DMS53 (cell line): ENCODE measurements around the gene APOC1.
A peak's percentile ranks its signal among the peaks of the same experiment; 100 is the strongest.
"Not testable (repeated sequence)": the region's sequence is repeated elsewhere in the genome, so short reads cannot be mapped to it uniquely, and the experiment has no call there.

Source experiments
- DNase-seq: peaks from one replicate; lab custom pipeline; 2025; lab: John Stamatoyannopoulos, UW

APOC1 gene

DNA sequence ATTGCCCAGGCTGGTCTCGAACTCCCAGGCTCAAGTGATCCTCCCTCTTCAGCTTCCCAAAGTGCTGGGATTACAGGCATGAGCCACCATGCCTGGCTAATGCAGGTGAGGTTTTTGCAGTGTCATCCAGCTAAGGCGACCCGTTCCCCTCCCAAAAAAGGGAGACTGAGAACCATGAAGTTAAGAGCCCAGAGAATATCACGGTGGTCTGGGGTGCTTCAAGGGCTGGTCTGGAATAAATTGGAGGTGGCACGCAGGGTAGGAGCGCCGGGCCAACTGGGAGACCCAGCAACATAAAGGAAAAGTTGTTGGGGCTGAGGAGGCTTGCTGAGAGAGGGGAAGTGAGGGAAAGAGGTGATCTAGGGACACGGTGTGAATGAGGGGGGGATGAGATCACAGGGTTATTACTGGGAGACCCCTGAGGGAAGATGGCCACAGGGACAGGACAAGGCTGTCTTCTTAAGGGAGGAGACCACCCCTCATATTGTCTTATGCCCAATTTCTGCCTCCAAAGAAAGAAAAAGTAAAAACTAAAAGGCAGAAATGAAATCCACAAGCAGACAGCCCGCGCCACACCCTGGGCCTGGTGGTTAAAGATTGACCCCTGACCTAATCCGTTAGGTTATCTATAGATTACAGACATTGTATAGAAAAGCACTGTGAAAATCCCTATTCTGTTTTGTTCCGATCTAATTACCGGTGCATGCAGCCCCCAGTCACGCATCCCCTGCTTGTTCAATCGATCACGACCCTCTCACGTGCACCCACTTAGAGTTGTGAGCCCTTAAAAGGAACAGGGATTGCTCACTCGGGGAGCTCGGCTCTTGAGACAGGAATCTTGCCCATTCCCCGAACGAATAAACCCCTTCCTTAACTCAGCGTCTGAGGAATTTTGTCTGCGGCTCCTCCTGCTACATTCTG lies 636 bp upstream of the APOC1 start:
- not testable (repeated sequence) for DNase-seq

- peak; percentile 29 for DNase-seq
Observed at GRCh38 chr19:44924243-44924725, 9.9 kb downstream of the APOC1 start.

- DNase-seq, result no peak
Observed at GRCh38 chr19:44925114-44925891, 10.9 kb downstream of the APOC1 start.

DNA sequence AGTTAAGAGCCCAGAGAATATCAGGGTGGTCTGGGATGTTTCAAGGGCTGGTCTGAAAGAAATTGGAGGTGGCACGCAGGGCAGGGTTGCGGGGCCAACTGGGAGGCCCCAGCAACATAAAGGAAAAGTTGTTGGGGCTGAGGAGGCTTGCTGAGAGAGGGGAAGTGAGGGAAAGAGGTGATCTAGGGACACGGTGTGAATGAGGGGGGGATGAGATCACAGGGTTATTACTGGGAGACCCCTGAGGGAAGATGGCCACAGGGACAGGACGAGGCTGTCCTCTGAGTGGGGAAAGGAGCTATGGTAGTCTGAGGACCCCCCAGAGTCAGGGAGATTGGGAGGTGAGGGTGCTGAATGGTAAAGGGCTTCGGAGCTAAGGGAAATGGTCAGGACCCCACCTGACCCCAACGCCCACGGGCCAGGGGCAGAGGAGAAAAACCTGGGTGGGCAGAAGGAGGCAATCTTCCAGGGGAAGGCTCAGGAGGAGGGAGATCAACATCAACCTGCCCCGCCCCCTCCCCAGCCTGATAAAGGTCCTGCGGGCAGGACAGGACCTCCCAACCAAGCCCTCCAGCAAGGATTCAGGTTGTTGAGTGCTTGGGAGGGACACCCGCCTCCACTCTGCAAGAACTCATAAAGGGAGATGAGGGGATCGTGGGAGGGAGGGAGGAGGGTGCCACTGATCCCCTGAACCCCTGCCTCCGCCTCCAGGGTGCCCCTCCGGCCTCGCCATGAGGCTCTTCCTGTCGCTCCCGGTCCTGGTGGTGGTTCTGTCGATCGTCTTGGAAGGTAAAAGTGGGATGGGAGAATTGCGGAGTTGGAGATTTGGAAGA lies 12.1 kb downstream of the APOC1 start:
- not testable (repeated sequence) for DNase-seq

DNA sequence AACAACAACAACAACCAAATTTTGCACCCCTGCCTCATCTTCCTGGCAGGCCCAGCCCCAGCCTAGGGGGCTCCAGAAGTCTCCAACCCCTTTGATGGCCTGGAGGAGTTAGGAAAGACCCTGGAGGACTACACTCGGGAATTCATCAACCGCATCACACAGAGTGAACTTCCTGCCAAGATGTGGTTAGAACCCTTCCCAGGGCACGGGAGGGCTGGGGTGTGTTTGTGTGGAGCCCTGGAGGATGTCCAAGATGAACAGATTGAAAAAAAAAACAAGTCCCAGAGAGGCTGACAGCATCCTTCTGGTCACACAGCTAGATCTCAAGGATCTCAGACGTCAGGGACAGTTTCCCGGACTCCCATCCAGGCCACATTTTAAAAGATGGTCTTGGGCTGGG lies 13.3 kb downstream of the APOC1 start:
- no peak for DNase-seq

DNA sequence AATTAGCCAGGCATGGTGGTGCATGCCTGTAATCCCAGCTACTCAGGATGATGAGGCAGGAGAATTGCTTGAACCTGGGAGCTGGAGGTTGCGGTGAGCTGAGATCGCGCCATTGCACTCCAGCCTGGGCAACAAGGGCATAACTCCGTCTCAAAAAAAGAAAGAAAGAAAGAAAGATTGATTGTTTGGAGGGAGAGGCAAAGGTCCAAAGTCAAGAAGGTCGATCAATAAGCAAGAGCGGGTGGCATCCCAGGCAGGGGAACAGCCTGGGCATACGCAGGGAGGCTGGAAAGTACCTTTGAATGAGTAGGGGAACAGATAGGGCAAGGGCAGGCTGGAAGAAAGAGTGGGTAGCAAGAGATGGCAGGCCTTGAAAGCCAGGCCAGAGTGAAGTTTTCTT lies 15.7 kb downstream of the APOC1 start:
- DNase-seq, result no peak

GRCh38 chr19:44931541-44931940 lies 17.1 kb downstream of the APOC1 start:
- DNase-seq, result no peak

DNA sequence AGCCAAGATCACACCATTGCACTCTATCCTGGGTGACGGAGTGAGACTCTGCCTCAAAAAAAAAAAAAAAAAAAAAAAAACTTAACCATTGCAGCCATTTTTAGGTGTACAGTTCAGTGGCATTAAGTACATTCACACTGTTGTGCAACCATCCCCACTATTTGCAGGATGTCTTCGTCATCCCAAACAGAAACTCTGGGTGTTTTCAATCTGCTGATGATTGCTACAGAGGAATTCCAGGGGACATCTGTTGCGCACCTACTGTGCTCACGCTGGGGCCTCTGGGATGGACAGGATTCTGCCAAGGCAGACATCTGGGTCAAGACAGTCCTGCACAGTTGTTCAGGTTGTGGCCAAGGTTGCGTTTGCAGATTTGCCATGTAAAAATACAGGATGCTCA lies 25.3 kb downstream of the APOC1 start:
- DNase-seq, result no peak

GRCh38 chr19:44942067-44942571 lies 27.7 kb downstream of the APOC1 start, which contains the start of gene APOC4:
TSS of gene APOC4 (plus strand) at chr19:44942237. CDS start at chr19:44942278, 41 bp downstream.
- no peak for DNase-seq

- no peak for DNase-seq
Observed at GRCh38 chr19:44943801-44944249, 29.4 kb downstream of the APOC1 start.

- DNase-seq, result no peak
Observed at GRCh38 chr19:44947041-44947581, 32.7 kb downstream of the APOC1 start.

DNA sequence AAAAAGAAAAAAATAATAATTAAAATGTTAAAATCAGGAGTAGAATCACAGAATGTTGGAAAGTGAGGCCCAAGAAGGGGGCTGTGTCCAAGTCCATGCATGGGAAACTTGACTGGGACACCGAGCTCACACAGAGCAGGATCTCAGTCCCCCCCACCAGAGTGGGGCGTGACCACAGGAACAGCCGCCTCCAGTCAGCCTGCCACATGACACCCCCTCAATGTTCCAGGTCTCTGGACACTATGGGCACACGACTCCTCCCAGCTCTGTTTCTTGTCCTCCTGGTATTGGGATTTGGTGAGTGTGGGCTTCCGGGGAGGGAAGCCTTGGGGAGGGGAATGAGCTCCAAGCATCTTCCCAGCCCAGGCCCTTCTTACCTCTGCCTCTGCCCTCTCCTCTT lies 33.8 kb downstream of the APOC1 start:
- no peak for DNase-seq

- no peak for DNase-seq
Observed at GRCh38 chr19:44948763-44949374, 34.5 kb downstream of the APOC1 start.

DNA sequence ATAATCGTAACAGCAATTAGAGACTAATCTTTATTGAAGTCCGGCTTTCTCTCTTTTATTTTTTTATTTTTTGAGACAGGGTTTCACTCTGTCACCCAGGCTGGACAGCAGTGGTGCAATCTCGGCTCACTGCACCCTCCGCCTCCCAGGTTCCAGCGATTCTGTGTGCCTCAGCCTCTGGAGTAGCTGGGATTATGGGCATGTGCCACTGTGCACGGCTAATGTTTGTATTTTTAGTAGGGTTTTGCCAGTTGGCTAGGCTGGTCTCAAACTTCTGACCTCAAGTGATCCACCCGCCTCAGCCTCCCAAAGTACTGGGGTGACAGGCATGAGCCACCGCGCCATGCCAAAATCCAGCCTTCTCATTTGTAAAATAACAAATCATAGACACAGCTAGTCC lies 35.1 kb downstream of the APOC1 start:
- no peak for DNase-seq

GRCh38 chr19:44951179-44952159 lies 37.1 kb downstream of the APOC1 start:
- peak; percentile 84 for DNase-seq

DNA sequence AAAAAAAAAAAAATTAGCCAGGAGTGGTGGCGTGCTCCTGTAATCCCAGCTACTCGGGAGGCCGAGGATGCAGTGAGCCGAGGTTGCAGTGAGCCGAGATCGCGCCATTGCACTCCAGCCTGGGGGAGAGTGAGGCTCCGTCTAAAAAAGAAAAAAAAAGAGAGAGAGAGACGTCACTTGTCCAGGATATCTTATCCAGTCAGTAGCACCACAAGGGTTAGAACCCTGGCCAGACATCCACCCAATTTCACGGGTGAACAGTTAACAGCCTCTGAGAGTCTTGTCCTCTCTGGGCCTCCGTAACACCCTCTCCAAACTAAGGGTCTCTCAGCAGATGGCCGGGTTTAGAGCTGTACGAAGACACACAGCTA lies 39.9 kb downstream of the APOC1 start:
- DNase-seq, result no peak

- peak; percentile 97 for DNase-seq
Observed at GRCh38 chr19:44954649-44955504, 40.5 kb downstream of the APOC1 start, which contains the start of gene CLPTM1. TSS of gene CLPTM1 (plus strand) at chr19:44955380. CDS start at chr19:44955396, 16 bp downstream.
